ENCODE measurements around the gene IL1RAPL1.

The IL1RAPL1 gene

GRCh38 chrX:29787656-29788055, 1200.4 kb downstream of the IL1RAPL1 start:
- Histone ChIP-seq H3K9me3 (replicated peaks in 1 of 2; ENCODE audit: control insufficient read depth in 2 of 2, insufficient read depth in 1 of 2, low read depth in 1 of 2, low read length in 2 of 2) (no peaks in the 10 kb centered on the region), H3K4me2 (ENCODE audit: insufficient read depth, low read length, poor library complexity, severe bottlenecking) (no peak overlapping the region), H3K27me3 (ENCODE audit: control insufficient read depth in 3 of 3, insufficient read depth in 3 of 3, low read depth in 1 of 3, low read length in 3 of 3) (no peaks in the 10 kb centered on the region), H3K27ac (replicated peaks; ENCODE audit: low read length) (no peak overlapping the region), H2AFZ (ENCODE audit: low read length) (no peak overlapping the region), H2AK5ac (ENCODE audit: low read depth, low read length) (no peak overlapping the region), H3K4me1 (ENCODE audit: control insufficient read depth in 2 of 2, insufficient read depth in 1 of 2, low read depth in 1 of 2, low read length in 2 of 2) (no peaks in the 10 kb centered on the region), H3K9ac (ENCODE audit: low read depth, low read length, poor library complexity) (no peak overlapping the region), H3K36me3 (replicated peaks in 1 of 2; ENCODE audit: control insufficient read depth in 2 of 2, insufficient read depth in 2 of 2, low read length in 2 of 2) (no peaks in the 10 kb centered on the region), H2BK5ac (ENCODE audit: low read length) (no peak overlapping the region), H3K14ac (ENCODE audit: low read length) (no peak overlapping the region), H2BK12ac (ENCODE audit: low read length) (no peak overlapping the region), H3K79me1 (ENCODE audit: low read depth, low read length) (no peaks in the 10 kb centered on the region), H3K4me3 (ENCODE audit: low read length in 2 of 2) (no peak overlapping the region), H4K8ac (ENCODE audit: low read depth, low read length) (no peak overlapping the region), H3K18ac (ENCODE audit: low read length) (no peak overlapping the region), H3K23ac (ENCODE audit: low read depth, low read length, poor library complexity) (no peak overlapping the region), H4K91ac (ENCODE audit: low read depth, low read length, poor library complexity) (no peak overlapping the region), H3K4ac (ENCODE audit: low read length) (no peak overlapping the region), H2BK120ac (ENCODE audit: low read depth, low read length) (no peak overlapping the region), H2BK15ac (ENCODE audit: low read length) (no peak overlapping the region)
- DNase-seq (ENCODE audit: low spot score): no peak
- WGBS, 2 donors (ENCODE audit: extremely low coverage in 2 of 2, insufficient read length in 2 of 2, insufficient replicate concordance in 1 of 2): no CpG with 5 or more reads among the region's 2 CpGs

- H3K36me3 ChIP-seq (replicated peaks in 1 of 2; ENCODE audit: control insufficient read depth in 2 of 2, insufficient read depth in 2 of 2, low read length in 2 of 2): no peaks in the 10 kb centered on the region
- H3K27ac ChIP-seq (replicated peaks; ENCODE audit: low read length): no peak overlapping the region
- H2AFZ ChIP-seq (ENCODE audit: low read length): no peak overlapping the region
- no peak overlapping the region for H4K8ac ChIP-seq (ENCODE audit: low read depth, low read length)
- no peak overlapping the region for H4K91ac ChIP-seq (ENCODE audit: low read depth, low read length, poor library complexity)
- H3K9me3 ChIP-seq (replicated peaks in 1 of 2; ENCODE audit: control insufficient read depth in 2 of 2, insufficient read depth in 1 of 2, low read depth in 1 of 2, low read length in 2 of 2): no peaks in the 10 kb centered on the region
- no peak overlapping the region for H3K4me2 ChIP-seq (ENCODE audit: insufficient read depth, low read length, poor library complexity, severe bottlenecking)
- H3K79me1 ChIP-seq (ENCODE audit: low read depth, low read length): no peaks in the 10 kb centered on the region
- H2BK5ac ChIP-seq (ENCODE audit: low read length): no peak overlapping the region
- H3K4me1 ChIP-seq (ENCODE audit: control insufficient read depth in 2 of 2, insufficient read depth in 1 of 2, low read depth in 1 of 2, low read length in 2 of 2): no peaks in the 10 kb centered on the region
- no peak overlapping the region for H2BK12ac ChIP-seq (ENCODE audit: low read length)
- no peak overlapping the region for H3K4me3 ChIP-seq (ENCODE audit: low read length in 2 of 2)
- no peak overlapping the region for H3K23ac ChIP-seq (ENCODE audit: low read depth, low read length, poor library complexity)
- H3K27me3 ChIP-seq (ENCODE audit: control insufficient read depth in 3 of 3, insufficient read depth in 3 of 3, low read depth in 1 of 3, low read length in 3 of 3): no peaks in the 10 kb centered on the region
- no CpG with 5 or more reads among the region's 4 CpGs for WGBS, 2 donors (ENCODE audit: extremely low coverage in 2 of 2, insufficient read length in 2 of 2, insufficient replicate concordance in 1 of 2)
- no peak for DNase-seq (ENCODE audit: low spot score)
- H3K9ac ChIP-seq (ENCODE audit: low read depth, low read length, poor library complexity): no peak overlapping the region
- H3K14ac ChIP-seq (ENCODE audit: low read length): no peak overlapping the region
- no peak overlapping the region for H2AK5ac ChIP-seq (ENCODE audit: low read depth, low read length)
- no peak overlapping the region for H3K18ac ChIP-seq (ENCODE audit: low read length)
- H2BK15ac ChIP-seq (ENCODE audit: low read length): no peak overlapping the region
- H2BK120ac ChIP-seq (ENCODE audit: low read depth, low read length): no peak overlapping the region
- H3K4ac ChIP-seq (ENCODE audit: low read length): no peak overlapping the region
Observed at GRCh38 chrX:29788991-29789699, 1201.9 kb downstream of the IL1RAPL1 start.

- Histone ChIP-seq H3K4me2 (ENCODE audit: insufficient read depth, low read length, poor library complexity, severe bottlenecking) (no peak overlapping the region), H2BK120ac (ENCODE audit: low read depth, low read length) (no peak overlapping the region), H3K9me3 (replicated peaks in 1 of 2; ENCODE audit: control insufficient read depth in 2 of 2, insufficient read depth in 1 of 2, low read depth in 1 of 2, low read length in 2 of 2) (no peaks in the 10 kb centered on the region), H2AFZ (ENCODE audit: low read length) (no peak overlapping the region), H4K91ac (ENCODE audit: low read depth, low read length, poor library complexity) (no peak overlapping the region), H3K4ac (ENCODE audit: low read length) (no peak overlapping the region), H3K23ac (ENCODE audit: low read depth, low read length, poor library complexity) (no peak overlapping the region), H3K18ac (ENCODE audit: low read length) (no peak overlapping the region), H4K8ac (ENCODE audit: low read depth, low read length) (no peak overlapping the region), H2AK5ac (ENCODE audit: low read depth, low read length) (no peak overlapping the region), H2BK12ac (ENCODE audit: low read length) (no peak overlapping the region), H3K79me1 (ENCODE audit: low read depth, low read length) (no peaks in the 10 kb centered on the region), H2BK15ac (ENCODE audit: low read length) (no peak overlapping the region), H3K27me3 (ENCODE audit: control insufficient read depth in 3 of 3, insufficient read depth in 3 of 3, low read depth in 1 of 3, low read length in 3 of 3) (no peaks in the 10 kb centered on the region), H2BK5ac (ENCODE audit: low read length) (no peak overlapping the region), H3K27ac (replicated peaks; ENCODE audit: low read length) (no peak overlapping the region), H3K4me1 (ENCODE audit: control insufficient read depth in 2 of 2, insufficient read depth in 1 of 2, low read depth in 1 of 2, low read length in 2 of 2) (no peaks in the 10 kb centered on the region), H3K14ac (ENCODE audit: low read length) (no peak overlapping the region), H3K4me3 (ENCODE audit: low read length in 2 of 2) (no peak overlapping the region), H3K36me3 (replicated peaks in 1 of 2; ENCODE audit: control insufficient read depth in 2 of 2, insufficient read depth in 2 of 2, low read length in 2 of 2) (no peaks in the 10 kb centered on the region), H3K9ac (ENCODE audit: low read depth, low read length, poor library complexity) (no peak overlapping the region)
- WGBS, 2 donors (ENCODE audit: extremely low coverage in 2 of 2, insufficient read length in 2 of 2, insufficient replicate concordance in 1 of 2): no CpG with 5 or more reads among the region's 5 CpGs
- no peak for DNase-seq (ENCODE audit: low spot score)
Observed at GRCh38 chrX:29792335-29792734, 1205.1 kb downstream of the IL1RAPL1 start.

GRCh38 chrX:29797156-29797555, 1209.9 kb downstream of the IL1RAPL1 start:
- H3K14ac ChIP-seq (ENCODE audit: low read length): no peak overlapping the region
- no peaks in the 10 kb centered on the region for H3K9me3 ChIP-seq (replicated peaks in 1 of 2; ENCODE audit: control insufficient read depth in 2 of 2, insufficient read depth in 1 of 2, low read depth in 1 of 2, low read length in 2 of 2)
- H2AFZ ChIP-seq (ENCODE audit: low read length): no peak overlapping the region
- no peak overlapping the region for H3K23ac ChIP-seq (ENCODE audit: low read depth, low read length, poor library complexity)
- no peak for DNase-seq (ENCODE audit: low spot score)
- no peaks in the 10 kb centered on the region for H3K27me3 ChIP-seq (ENCODE audit: control insufficient read depth in 3 of 3, insufficient read depth in 3 of 3, low read depth in 1 of 3, low read length in 3 of 3)
- no peak overlapping the region for H3K4me2 ChIP-seq (ENCODE audit: insufficient read depth, low read length, poor library complexity, severe bottlenecking)
- H3K4me1 ChIP-seq (ENCODE audit: control insufficient read depth in 2 of 2, insufficient read depth in 1 of 2, low read depth in 1 of 2, low read length in 2 of 2): no peaks in the 10 kb centered on the region
- WGBS, 2 donors (ENCODE audit: extremely low coverage in 2 of 2, insufficient read length in 2 of 2, insufficient replicate concordance in 1 of 2): no CpG with 5 or more reads among the region's 2 CpGs
- H3K27ac ChIP-seq (replicated peaks; ENCODE audit: low read length): no peak overlapping the region
- no peak overlapping the region for H3K4ac ChIP-seq (ENCODE audit: low read length)
- H3K9ac ChIP-seq (ENCODE audit: low read depth, low read length, poor library complexity): no peak overlapping the region
- no peak overlapping the region for H4K91ac ChIP-seq (ENCODE audit: low read depth, low read length, poor library complexity)
- no peak overlapping the region for H4K8ac ChIP-seq (ENCODE audit: low read depth, low read length)
- H3K18ac ChIP-seq (ENCODE audit: low read length): no peak overlapping the region
- H2BK12ac ChIP-seq (ENCODE audit: low read length): no peak overlapping the region
- H2AK5ac ChIP-seq (ENCODE audit: low read depth, low read length): no peak overlapping the region
- H3K79me1 ChIP-seq (ENCODE audit: low read depth, low read length): no peaks in the 10 kb centered on the region
- no peak overlapping the region for H2BK15ac ChIP-seq (ENCODE audit: low read length)
- no peak overlapping the region for H2BK5ac ChIP-seq (ENCODE audit: low read length)
- H2BK120ac ChIP-seq (ENCODE audit: low read depth, low read length): no peak overlapping the region
- H3K4me3 ChIP-seq (ENCODE audit: low read length in 2 of 2): no peak overlapping the region
- no peaks in the 10 kb centered on the region for H3K36me3 ChIP-seq (replicated peaks in 1 of 2; ENCODE audit: control insufficient read depth in 2 of 2, insufficient read depth in 2 of 2, low read length in 2 of 2)

Measured in neuronal stem cell (in vitro differentiated cells).